Measurements from ENCODE around the gene RAB11FIP2.
"Not testable (repeated sequence)": the region's sequence is repeated elsewhere in the genome, so short reads cannot be mapped to it uniquely, and the experiment has no call there.

Gene RAB11FIP2, protein sequence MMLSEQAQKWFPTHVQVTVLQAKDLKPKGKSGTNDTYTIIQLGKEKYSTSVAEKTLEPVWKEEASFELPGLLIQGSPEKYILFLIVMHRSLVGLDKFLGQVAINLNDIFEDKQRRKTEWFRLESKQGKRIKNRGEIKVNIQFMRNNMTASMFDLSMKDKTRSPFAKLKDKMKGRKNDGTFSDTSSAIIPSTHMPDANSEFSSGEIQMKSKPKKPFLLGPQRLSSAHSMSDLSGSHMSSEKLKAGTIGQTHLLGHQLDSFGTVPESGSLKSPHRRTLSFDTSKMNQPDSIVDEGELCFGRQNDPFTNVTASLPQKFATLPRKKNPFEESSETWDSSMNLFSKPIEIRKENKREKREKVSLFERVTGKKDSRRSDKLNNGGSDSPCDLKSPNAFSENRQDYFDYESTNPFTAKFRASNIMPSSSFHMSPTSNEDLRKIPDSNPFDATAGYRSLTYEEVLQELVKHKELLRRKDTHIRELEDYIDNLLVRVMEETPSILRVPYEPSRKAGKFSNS

GRCh38 chr10:118046395-118047156 is at the start of gene RAB11FIP2:
Gene RAB11FIP2 (minus strand): TSS chr10:118046941. CDS start chr10:118046163, 778 bp downstream.
- peak; percentile 89 for DNase-seq (ENCODE audit: low read depth, low spot score)
- in situ Hi-C loops (cut with HindIII; ENCODE audit: low sequenced_read_pairs) = no loop called here
- H3K4me3 ChIP-seq (ENCODE audit: low read depth, low read length) = peak within 1 kb of the TSS; percentile 72
- TF ChIP-seq CTCF (IDR thresholded peaks at IDR 0.05; ENCODE audit: low read depth, low read length) = peak; percentile 26

- no peak for DNase-seq (ENCODE audit: low read depth, low spot score)
- TF ChIP-seq CTCF (IDR thresholded peaks at IDR 0.05; ENCODE audit: low read depth, low read length) = no peak
- in situ Hi-C loops (cut with HindIII; ENCODE audit: low sequenced_read_pairs) = no loop called here
- H3K4me3 ChIP-seq (ENCODE audit: low read depth, low read length) = no peak overlapping the region
Measured at GRCh38 chr10:118096022-118096421, 49.3 kb upstream of the RAB11FIP2 start.

DNA sequence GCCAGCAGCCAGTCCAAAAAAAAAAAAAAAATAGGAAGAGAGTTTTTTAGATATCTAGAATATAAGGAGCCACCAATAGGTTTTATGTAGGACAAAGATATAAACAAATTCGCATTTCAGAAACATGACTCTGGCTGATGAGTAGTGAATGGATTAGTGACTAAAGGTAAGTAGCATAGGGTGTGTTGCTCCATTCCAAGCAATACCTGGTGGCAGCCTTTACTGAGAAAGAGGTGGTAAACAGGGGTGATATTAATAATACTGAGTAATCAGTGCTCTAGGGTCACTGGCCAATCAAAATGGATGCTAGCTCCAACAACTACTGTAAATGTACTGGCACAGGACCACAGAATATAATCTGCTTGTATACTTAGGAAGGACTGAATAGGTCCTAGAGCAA is 45.5 kb upstream of the RAB11FIP2 start:
- no peak overlapping the region for H3K4me3 ChIP-seq (ENCODE audit: low read depth, low read length)
- DNase-seq (ENCODE audit: low read depth, low spot score) = no peak
- in situ Hi-C loops (cut with HindIII; ENCODE audit: low sequenced_read_pairs) = no loop called here
- no peak for TF ChIP-seq CTCF (IDR thresholded peaks at IDR 0.05; ENCODE audit: low read depth, low read length)

DNA sequence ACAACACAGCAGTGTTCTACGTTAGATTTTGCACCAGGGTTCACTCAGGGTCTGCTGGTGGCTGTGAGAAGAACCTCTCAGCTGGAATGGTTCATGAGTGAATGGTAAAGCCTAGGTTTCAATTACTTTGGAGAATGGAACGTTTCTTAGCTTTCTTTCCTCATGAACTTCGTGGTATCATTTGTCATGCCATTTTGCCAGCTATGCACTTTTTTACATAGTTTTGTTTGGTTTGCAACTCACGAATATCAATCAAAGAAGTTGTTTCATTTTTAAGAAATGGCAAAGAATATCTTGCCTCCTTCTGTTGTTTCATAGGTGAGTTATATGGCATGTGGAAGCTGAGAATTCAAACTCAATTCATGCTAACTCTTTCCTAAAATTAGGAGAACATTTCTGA is 34.1 kb upstream of the RAB11FIP2 start:
- in situ Hi-C loops (cut with HindIII; ENCODE audit: low sequenced_read_pairs) = no loop called here

DNA sequence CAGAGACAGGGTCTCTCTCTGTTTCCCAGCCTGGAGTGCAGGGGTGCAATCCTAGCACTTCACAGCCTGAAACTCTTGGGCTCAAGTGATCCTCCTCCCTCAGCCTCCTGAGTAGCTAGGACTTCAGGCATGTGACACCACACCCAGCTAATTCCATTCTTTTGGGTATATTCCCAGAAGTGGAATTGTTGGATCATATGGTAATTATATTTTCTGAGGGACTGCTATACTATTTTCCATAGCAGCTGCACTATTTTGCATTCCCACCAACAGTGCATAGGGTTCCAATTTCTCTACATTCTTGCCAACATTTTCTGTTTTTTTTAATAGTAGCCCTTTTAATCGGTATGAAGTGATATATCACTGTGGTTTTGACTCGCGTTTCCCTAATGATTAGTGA is 30.0 kb upstream of the RAB11FIP2 start:
- in situ Hi-C loops (cut with HindIII; ENCODE audit: low sequenced_read_pairs) = no loop called here
- no peak for DNase-seq (ENCODE audit: low read depth, low spot score)
- TF ChIP-seq CTCF (IDR thresholded peaks at IDR 0.05; ENCODE audit: low read depth, low read length) = no peak
- no peak overlapping the region for H3K4me3 ChIP-seq (ENCODE audit: low read depth, low read length)

More for the DNA sequence above, 34.1 kb upstream of the RAB11FIP2 start:
- H3K4me3 ChIP-seq (ENCODE audit: low read depth, low read length) = no peak overlapping the region
- DNase-seq (ENCODE audit: low read depth, low spot score) = no peak
- TF ChIP-seq CTCF (IDR thresholded peaks at IDR 0.05; ENCODE audit: low read depth, low read length) = no peak

- no peak for DNase-seq (ENCODE audit: low read depth, low spot score)
- no peak overlapping the region for H3K4me3 ChIP-seq (ENCODE audit: low read depth, low read length)
- no peak for TF ChIP-seq CTCF (IDR thresholded peaks at IDR 0.05; ENCODE audit: low read depth, low read length)
- in situ Hi-C loops (cut with HindIII; ENCODE audit: low sequenced_read_pairs) = no loop called here
Measured at GRCh38 chr10:118072840-118073239, 26.1 kb upstream of the RAB11FIP2 start.

GRCh38 chr10:118067389-118067788 is 20.6 kb upstream of the RAB11FIP2 start:
- in situ Hi-C loops (cut with HindIII; ENCODE audit: low sequenced_read_pairs); DNase-seq (ENCODE audit: low read depth, low spot score); H3K4me3 ChIP-seq (ENCODE audit: low read depth, low read length): not testable (repeated sequence)
